ENCODE data around the gene STRBP.
"Not testable (repeated sequence)": the region's sequence is repeated elsewhere in the genome, so short reads cannot be mapped to it uniquely, and the experiment has no call there.

STRBP gene

DNA sequence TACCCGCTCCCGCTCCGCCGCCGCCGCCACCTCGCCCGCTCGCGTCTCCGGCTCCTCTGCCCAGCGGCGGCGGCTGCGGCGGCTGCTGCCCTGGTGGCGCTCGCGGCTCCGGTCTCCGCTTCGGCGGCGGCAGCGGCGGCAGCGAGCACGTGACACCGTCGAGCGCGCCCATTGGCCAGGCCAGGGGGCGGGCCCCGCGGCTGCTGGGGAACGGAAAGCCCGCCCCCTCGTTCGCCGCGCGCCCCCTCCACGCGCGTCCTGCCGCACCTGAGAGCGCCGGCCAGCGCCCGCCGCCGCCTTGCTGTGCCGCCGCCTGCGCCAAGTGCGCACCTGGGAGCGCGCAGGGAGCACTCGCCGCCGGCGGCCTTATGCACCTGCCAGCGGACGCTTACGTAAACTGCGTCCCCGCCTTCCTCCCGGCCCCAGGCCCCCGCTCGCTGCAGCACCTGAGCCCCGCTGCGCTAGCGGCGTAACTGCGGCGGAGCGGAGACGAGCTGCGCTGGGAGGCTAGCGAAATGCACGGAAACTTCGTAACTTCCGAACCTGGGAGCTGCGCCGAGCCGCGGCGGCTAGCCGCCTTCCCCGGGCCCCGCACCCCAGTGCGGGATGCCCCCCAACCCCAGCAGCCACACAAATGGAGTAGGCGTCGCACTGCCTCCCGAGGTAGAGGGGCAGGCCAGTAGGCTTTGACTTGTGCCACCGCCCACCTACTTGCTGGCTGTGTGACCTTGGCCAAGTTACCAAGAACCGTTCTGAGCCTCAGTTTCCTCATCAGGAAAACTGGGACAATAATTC lies at the start of gene STRBP:
Gene STRBP, minus strand, starts transcription at position 122 of the 795 bp plus-strand sequence. CDS start 84,452 bp downstream, outside the sequence.
- DNase-seq (ENCODE audit: low read depth): no peak

GRCh38 chr9:123316053-123316718 lies 47.8 kb upstream of the STRBP start:
- DNase-seq (ENCODE audit: low read depth): no peak

DNA sequence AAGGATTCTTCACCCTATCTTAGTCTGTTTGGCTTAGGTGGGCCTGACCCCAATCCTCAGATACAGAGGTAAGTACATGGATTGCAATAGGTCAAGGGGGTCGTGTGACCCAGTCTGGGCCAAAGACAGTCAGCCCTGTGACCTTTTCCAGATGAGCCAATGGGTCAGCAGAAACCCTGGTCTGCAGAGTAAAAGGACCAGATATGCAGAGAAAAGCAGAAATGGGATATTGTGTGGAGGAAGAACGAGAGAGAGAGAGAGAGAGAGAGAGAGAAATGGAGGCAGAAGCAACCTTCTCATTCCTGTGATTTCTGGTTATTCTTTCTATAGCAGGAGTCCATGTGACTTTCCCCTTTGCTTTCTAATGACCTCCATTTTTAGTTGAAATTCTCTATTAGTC lies 47.2 kb upstream of the STRBP start:
- no peak for DNase-seq (ENCODE audit: low read depth)

DNA sequence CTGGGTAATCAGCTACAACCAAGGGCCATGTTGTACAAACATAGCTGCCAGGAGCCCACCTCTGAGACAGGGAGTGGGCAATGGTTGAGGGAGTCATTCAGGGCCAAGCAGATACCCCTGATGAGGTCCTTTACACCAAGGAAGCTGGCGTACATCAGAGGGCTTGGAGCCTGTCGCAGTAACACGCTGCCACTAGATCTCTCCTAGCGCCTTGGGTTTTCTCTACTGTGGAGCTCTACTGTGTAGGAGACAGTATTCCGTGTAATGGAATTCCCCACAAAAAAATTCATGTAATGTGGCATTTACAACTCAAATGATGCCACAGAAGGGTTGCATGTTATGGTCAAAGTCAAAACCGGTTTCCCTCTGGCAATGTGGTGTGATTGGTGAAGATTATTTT lies 46.2 kb upstream of the STRBP start:
- DNase-seq (ENCODE audit: low read depth): no peak

- DNase-seq (ENCODE audit: low read depth): no peak
These were observed 44.0 kb upstream of the STRBP start for GRCh38 chr9:123312306-123312877.

GRCh38 chr9:123311250-123311752 lies 42.9 kb upstream of the STRBP start:
- DNase-seq (ENCODE audit: low read depth): no peak

DNA sequence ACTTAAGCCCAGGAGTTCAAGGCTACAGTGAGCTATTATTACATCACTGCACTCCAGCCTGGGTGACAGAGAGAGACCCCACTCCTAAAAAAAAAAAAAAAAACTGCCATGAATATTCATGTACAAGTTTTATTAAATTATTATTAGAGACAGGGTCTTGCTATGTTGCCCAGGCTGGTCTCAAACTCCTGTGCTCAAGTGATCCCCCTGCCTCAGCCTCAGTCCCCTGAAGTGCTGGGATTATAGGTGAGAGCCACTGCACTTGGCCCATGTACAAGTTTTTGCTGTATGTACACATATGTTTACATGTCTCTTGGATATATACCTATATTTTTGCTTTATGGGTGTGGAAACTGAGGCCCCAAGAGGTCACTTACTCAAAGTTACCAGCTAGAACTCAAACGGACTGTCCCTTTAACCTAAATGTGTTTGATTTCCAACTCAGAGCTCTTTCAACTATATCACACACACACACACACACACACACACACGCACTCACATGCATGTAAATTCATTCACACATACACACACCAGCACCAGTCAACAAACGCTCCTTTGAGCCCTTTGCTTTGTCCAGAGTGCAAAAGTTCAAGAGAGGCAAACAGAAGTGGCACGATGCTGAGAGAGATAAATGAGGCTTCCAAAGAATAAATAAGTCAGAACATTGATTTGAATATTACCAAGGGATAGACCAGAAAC lies 42.3 kb upstream of the STRBP start:
- DNase-seq (ENCODE audit: low read depth): no peak

- DNase-seq (ENCODE audit: low read depth): no peak
These were observed 41.2 kb upstream of the STRBP start for GRCh38 chr9:123309611-123310010.

DNA sequence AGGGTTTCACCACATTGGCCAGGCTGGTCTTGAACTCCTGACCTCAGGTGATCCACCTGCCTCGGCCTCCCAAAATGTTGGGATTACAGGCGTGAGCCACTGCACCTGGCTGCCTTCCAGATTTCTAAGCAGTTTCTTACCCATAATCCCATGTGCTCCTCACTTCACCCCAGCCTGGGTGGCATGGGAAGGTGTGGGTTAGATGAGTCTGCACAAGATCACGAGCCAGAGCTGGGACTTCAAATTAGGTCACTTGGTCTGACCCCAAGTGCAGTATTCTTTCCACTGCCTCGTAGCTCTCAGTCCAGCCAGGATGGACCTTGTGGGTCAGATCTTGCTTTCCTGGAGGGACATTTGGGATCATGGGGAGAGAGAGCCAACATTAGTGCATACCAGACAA lies 37.5 kb upstream of the STRBP start:
- no peak for DNase-seq (ENCODE audit: low read depth)

DNA sequence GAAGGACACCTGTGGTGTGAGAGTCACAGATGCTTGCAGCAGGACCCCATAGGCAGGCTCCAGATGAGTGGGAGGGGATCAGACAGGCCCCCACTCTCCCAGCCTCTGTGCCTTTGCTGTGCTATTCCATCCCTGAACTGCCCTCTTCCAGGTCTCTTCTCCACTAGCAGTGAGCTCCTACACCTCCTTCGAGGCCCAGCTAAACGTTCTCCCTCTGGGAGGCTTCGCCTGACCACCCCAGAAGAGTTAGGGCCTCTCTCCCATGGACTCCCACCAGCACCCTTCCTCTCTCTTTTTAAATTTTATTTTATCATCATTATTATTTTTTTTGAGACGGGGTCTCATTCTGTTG lies 35.9 kb upstream of the STRBP start:
- DNase-seq (ENCODE audit: low read depth): no peak

GRCh38 chr9:123302348-123303214 lies 34.2 kb upstream of the STRBP start:
- DNase-seq (ENCODE audit: low read depth): no peak

GRCh38 chr9:123301936-123302335 lies 33.5 kb upstream of the STRBP start:
- DNase-seq (ENCODE audit: low read depth): not testable (repeated sequence)

DNA sequence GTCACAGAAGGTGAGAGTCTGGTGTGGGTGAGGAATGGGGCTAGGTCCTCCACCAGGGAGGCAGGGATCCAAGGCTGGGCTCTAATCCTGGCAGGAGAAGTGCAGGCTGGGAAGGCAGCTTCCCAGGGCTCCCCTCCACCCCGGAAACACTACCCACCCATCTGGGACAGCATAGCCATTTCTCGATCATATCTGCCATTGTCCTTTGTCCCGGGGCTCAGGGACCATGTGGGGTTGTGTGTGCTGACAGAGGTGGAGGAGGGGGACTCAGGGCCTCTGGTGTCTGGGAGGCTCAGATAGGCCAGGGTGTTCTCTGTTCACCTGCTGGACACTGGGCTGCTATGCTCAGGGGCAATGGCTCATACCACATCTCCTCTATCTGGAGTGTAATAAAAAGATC lies 32.2 kb upstream of the STRBP start:
- no peak for DNase-seq (ENCODE audit: low read depth)

GRCh38 chr9:123299558-123300126 lies 31.3 kb upstream of the STRBP start:
- DNase-seq (ENCODE audit: low read depth): no peak

DNA sequence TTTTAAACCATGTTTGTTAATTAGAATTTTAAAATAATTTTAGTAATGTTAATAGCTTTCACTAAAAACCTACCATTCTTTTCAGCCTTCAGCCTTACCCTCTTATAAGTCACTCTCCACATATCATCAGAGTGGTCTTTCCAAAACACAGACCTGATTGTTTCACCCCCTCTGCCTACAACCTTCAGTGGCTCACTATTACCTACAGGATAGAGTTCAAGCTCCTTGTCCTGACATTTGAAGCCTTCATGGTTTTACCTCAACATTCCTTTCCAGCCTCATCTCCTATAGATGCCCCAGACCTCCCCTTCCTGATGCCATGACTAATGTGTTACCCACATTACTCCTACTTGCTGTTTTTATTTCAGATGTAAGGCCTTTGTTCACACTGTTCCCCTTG lies 27.8 kb upstream of the STRBP start:
- DNase-seq (ENCODE audit: low read depth): no peak

DNA sequence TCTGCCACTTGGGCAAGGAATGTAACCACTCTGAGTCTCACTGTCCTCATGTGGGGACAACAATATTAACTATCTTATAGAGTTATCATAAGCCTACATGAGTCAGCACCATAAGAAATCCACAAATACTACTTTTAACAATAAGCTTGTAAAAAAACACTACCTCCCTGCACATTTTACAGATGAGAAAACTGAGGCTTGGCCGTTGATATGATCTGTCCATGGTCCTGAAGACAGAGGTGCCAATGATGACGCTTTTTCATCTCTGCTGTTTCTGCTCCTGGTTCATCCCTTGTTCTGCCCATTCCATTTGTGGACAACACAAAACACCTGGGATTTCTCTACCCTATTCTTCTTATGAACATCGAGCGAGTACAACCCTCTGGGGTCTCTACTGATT lies 23.4 kb upstream of the STRBP start:
- DNase-seq (ENCODE audit: low read depth): no peak

DNA sequence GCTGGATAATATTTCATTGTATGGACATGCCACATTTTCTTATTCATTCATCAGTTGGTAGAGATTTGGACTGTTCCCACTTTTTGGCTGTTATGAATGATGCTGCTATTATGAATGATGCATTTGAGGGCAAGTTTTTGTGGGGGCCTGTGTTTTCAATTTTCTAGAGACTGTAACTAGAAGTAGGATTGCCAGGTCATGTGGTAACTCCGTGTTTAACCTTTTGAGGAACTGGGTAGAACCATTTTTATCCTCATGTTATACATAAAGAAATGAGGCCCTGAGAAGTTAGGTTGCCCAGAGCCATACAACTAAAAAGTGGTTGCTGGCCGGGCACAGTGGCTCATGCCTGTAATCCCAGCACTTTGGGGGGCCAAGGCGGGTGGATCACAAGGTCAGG lies 22.4 kb upstream of the STRBP start:
- no peak for DNase-seq (ENCODE audit: low read depth)

DNA sequence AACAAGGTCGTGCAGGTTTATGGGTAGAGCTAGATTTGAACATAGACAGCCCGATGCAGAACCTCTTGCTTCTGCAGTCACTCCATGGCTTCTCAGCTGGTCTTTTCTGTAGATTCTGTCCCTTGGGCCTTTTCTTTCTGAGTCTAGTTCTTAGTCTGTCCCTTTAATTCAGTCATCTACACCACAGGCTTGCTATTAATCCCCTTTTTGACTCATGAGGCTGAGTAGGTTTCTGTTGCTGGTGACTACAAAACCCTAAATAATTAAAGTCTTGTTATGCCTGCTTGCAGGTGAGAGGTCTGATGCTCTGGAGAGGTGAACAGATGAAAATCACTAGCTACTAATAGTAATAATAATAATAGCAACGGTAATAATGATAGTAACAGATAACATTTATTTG lies 19.3 kb upstream of the STRBP start:
- no peak for DNase-seq (ENCODE audit: low read depth)

DNA sequence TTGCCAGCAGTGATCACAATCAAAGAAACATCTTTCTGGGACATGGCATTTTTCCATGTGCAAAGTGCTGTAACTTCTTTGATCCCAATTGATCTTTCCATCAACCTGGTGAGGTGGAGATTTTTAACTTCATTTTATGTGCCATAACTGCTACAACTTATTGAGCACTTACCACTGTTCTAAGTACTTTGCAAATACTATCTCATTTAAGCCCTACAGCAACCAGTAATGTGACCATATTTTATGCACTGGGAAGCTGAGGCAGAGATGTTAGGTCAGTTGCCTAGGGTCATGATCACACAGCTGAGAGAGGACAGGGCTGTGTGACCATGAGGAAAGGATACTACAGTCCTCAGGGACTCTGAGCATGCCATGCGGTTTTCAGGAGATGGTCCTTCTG lies 17.9 kb upstream of the STRBP start:
- no peak for DNase-seq (ENCODE audit: low read depth)

GRCh38 chr9:123284656-123285055 lies 16.3 kb upstream of the STRBP start:
- DNase-seq (ENCODE audit: low read depth): no peak

DNA sequence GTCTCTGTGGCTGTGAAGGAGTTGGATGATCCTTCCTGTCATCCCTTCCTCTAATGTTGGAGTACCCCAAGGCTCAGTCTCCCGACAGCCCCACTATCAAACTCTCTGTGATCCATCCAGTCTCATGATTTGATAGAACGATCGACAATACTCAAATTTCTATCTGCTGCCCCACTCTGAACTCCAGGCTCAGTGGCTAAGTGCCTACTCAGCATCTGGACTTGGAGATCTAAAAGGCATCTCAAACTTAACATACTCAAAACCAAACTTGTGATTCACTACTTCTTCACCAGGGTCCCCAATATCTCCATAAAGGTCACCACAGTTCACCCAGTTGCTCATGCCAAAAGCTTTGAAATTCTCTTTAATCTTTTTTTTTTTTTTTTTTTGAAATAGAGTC lies 15.1 kb upstream of the STRBP start:
- DNase-seq (ENCODE audit: low read depth): no peak

Measured in GM04503 (cell line).